ENCODE results near the gene MRTFB.
"Not testable (repeated sequence)": the region's sequence is repeated elsewhere in the genome, so short reads cannot be mapped to it uniquely, and the experiment has no call there.

Gene MRTFB

GRCh38 chr16:14043793-14044192 is 27.3 kb upstream of the MRTFB start:
- TF ChIP-seq MAX (IDR thresholded peaks at IDR 0.05; ENCODE audit: low read depth, low read length) (no peak), MYC (IDR thresholded peaks at IDR 0.05; ENCODE audit: low read depth, low read length) (no peak), POLR2A (IDR thresholded peaks at IDR 0.05; ENCODE audit: extremely low read depth, insufficient read length) (no peak), CTCF (IDR thresholded peaks at IDR 0.05; ENCODE audit: low read depth, low read length) (no peak)
- no peak overlapping the region for H3K4me3 ChIP-seq (ENCODE audit: low read depth, low read length)
- no peak for DNase-seq (ENCODE audit: low read depth)

GRCh38 chr16:14047121-14047859 is 23.8 kb upstream of the MRTFB start:
- DNase-seq (ENCODE audit: low read depth); H3K4me3 ChIP-seq (ENCODE audit: low read depth, low read length): not testable (repeated sequence)

- no peak overlapping the region for H3K4me3 ChIP-seq (ENCODE audit: low read depth, low read length)
- no peak for DNase-seq (ENCODE audit: low read depth)
- TF ChIP-seq POLR2A (IDR thresholded peaks at IDR 0.05; ENCODE audit: extremely low read depth, insufficient read length) (no peak), MAX (IDR thresholded peaks at IDR 0.05; ENCODE audit: low read depth, low read length) (no peak), CTCF (IDR thresholded peaks at IDR 0.05; ENCODE audit: low read depth, low read length) (no peak), MYC (IDR thresholded peaks at IDR 0.05; ENCODE audit: low read depth, low read length) (no peak)
Measured at GRCh38 chr16:14050291-14051027, 20.7 kb upstream of the MRTFB start.

- H3K4me3 ChIP-seq (ENCODE audit: low read depth, low read length) = no peak overlapping the region
- DNase-seq (ENCODE audit: low read depth) = no peak
- no peak for TF ChIP-seq POLR2A (IDR thresholded peaks at IDR 0.05; ENCODE audit: extremely low read depth, insufficient read length)
- no peak for TF ChIP-seq CTCF (IDR thresholded peaks at IDR 0.05; ENCODE audit: low read depth, low read length)
- no peak for TF ChIP-seq MAX (IDR thresholded peaks at IDR 0.05; ENCODE audit: low read depth, low read length)
- no peak for TF ChIP-seq MYC (IDR thresholded peaks at IDR 0.05; ENCODE audit: low read depth, low read length)
Measured at GRCh38 chr16:14051103-14051729, 19.9 kb upstream of the MRTFB start.

- TF ChIP-seq MYC (IDR thresholded peaks at IDR 0.05; ENCODE audit: low read depth, low read length) (no peak), POLR2A (IDR thresholded peaks at IDR 0.05; ENCODE audit: extremely low read depth, insufficient read length) (no peak), CTCF (IDR thresholded peaks at IDR 0.05; ENCODE audit: low read depth, low read length) (no peak), MAX (IDR thresholded peaks at IDR 0.05; ENCODE audit: low read depth, low read length) (no peak)
- no peak overlapping the region for H3K4me3 ChIP-seq (ENCODE audit: low read depth, low read length)
- no peak for DNase-seq (ENCODE audit: low read depth)
Measured at GRCh38 chr16:14056970-14057369, 14.1 kb upstream of the MRTFB start.

- H3K4me3 ChIP-seq (ENCODE audit: low read depth, low read length) = no peak overlapping the region
- TF ChIP-seq CTCF (IDR thresholded peaks at IDR 0.05; ENCODE audit: low read depth, low read length) (no peak), MAX (IDR thresholded peaks at IDR 0.05; ENCODE audit: low read depth, low read length) (no peak), POLR2A (IDR thresholded peaks at IDR 0.05; ENCODE audit: extremely low read depth, insufficient read length) (no peak), MYC (IDR thresholded peaks at IDR 0.05; ENCODE audit: low read depth, low read length) (no peak)
- no peak for DNase-seq (ENCODE audit: low read depth)
Measured at GRCh38 chr16:14057878-14058382, 13.2 kb upstream of the MRTFB start.

Measured in NB4 (cell line).